Measurements from ENCODE around the gene MSLN. TPM values are rescaled to one million over a fixed set of nuclear protein-coding genes. Genes with fewer than 3 reads are reported as not detected.

Gene MSLN
- total and polyA plus RNA-seq, 9 of the 15 experiments (the other 6 are each of a cell fraction or from before 2014, with no cell fraction given): not detected

DNA sequence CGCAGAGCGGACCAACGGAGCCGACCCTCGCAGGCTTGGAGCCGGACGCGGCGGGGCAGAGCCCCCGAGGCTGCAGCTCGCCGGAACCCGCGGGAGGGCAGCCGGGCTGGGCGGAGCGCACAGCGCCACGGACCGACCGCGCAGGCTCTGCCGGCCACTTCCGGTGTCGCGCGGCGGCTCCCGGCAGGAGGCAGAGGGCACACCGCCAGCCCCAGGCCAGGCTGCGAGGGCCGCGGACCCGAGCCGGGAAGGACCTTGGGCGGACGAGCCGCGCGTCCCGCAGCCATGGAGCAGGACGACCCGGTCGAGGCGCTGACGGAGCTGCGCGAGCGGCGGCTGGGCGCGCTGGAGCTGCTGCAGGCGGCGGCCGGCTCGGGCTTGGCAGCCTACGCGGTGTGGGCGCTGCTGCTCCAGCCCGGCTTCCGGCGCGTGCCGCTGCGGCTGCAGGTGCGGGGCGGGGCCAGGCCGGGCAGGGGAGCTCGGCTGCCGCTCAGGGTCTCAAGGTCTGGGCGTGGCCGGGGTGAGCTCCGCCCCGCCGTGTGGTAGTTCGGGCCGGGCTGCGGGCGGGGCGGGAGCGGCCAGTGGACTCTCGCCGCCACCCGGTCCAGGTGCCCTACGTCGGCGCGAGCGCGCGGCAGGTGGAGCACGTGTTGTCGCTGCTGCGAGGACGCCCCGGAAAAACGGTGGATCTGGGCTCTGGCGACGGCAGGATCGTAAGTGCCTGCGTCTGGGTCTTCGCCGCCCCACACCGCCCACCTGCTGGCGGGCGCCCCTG is 39.4 kb upstream of the MSLN start, which contains the start of gene ANTKMT (continued):
- TF ChIP-seq, protein P1, sequence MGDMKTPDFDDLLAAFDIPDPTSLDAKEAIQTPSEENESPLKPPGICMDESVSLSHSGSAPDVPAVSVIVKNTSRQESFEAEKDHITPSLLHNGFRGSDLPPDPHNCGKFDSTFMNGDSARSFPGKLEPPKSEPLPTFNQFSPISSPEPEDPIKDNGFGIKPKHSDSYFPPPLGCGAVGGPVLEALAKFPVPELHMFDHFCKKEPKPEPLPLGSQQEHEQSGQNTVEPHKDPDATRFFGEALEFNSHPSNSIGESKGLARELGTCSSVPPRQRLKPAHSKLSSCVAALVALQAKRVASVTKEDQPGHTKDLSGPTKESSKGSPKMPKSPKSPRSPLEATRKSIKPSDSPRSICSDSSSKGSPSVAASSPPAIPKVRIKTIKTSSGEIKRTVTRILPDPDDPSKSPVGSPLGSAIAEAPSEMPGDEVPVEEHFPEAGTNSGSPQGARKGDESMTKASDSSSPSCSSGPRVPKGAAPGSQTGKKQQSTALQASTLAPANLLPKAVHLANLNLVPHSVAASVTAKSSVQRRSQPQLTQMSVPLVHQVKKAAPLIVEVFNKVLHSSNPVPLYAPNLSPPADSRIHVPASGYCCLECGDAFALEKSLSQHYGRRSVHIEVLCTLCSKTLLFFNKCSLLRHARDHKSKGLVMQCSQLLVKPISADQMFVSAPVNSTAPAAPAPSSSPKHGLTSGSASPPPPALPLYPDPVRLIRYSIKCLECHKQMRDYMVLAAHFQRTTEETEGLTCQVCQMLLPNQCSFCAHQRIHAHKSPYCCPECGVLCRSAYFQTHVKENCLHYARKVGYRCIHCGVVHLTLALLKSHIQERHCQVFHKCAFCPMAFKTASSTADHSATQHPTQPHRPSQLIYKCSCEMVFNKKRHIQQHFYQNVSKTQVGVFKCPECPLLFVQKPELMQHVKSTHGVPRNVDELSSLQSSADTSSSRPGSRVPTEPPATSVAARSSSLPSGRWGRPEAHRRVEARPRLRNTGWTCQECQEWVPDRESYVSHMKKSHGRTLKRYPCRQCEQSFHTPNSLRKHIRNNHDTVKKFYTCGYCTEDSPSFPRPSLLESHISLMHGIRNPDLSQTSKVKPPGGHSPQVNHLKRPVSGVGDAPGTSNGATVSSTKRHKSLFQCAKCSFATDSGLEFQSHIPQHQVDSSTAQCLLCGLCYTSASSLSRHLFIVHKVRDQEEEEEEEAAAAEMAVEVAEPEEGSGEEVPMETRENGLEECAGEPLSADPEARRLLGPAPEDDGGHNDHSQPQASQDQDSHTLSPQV (IDR thresholded peaks at IDR 0.05): peak; percentile 67; the same call in 1 of the 2 replicates
- peak; percentile 71 for TF ChIP-seq RBM22 (IDR thresholded peaks at IDR 0.05; ENCODE audit: low read depth, low read length, poor library complexity, severe bottlenecking)
- TF ChIP-seq PCBP1 (IDR thresholded peaks at IDR 0.05; ENCODE audit: low read depth, low read length, poor library complexity, severe bottlenecking): peak; percentile 17
- peak; percentile 48 for TF ChIP-seq SAP30 (IDR thresholded peaks at IDR 0.05; ENCODE audit: borderline replicate concordance, insufficient read depth, low read depth, low read length, poor library complexity, severe bottlenecking)
- peak; percentile 88 for TF ChIP-seq ESRRA (IDR thresholded peaks at IDR 0.05; ENCODE audit: borderline replicate concordance, low read depth)
- TF ChIP-seq SNRNP70 (optimal IDR thresholded peaks at IDR 0.05; ENCODE audit: low read depth, low read length): no peak
- no peak for TF ChIP-seq ZSCAN29 (IDR thresholded peaks at IDR 0.05)
- TF ChIP-seq RBFOX2 (IDR thresholded peaks at IDR 0.05; ENCODE audit: low read depth, low read length): peak; percentile 92
- TF ChIP-seq, protein P2, sequence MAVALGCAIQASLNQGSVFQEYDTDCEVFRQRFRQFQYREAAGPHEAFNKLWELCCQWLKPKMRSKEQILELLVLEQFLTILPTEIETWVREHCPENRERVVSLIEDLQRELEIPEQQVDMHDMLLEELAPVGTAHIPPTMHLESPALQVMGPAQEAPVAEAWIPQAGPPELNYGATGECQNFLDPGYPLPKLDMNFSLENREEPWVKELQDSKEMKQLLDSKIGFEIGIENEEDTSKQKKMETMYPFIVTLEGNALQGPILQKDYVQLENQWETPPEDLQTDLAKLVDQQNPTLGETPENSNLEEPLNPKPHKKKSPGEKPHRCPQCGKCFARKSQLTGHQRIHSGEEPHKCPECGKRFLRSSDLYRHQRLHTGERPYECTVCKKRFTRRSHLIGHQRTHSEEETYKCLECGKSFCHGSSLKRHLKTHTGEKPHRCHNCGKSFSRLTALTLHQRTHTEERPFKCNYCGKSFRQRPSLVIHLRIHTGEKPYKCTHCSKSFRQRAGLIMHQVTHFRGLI (CRISPR knock-in tag; IDR thresholded peaks at IDR 0.05): peak; percentile 85; the same call in 1 of the 2 replicates
- TF ChIP-seq, protein P3, sequence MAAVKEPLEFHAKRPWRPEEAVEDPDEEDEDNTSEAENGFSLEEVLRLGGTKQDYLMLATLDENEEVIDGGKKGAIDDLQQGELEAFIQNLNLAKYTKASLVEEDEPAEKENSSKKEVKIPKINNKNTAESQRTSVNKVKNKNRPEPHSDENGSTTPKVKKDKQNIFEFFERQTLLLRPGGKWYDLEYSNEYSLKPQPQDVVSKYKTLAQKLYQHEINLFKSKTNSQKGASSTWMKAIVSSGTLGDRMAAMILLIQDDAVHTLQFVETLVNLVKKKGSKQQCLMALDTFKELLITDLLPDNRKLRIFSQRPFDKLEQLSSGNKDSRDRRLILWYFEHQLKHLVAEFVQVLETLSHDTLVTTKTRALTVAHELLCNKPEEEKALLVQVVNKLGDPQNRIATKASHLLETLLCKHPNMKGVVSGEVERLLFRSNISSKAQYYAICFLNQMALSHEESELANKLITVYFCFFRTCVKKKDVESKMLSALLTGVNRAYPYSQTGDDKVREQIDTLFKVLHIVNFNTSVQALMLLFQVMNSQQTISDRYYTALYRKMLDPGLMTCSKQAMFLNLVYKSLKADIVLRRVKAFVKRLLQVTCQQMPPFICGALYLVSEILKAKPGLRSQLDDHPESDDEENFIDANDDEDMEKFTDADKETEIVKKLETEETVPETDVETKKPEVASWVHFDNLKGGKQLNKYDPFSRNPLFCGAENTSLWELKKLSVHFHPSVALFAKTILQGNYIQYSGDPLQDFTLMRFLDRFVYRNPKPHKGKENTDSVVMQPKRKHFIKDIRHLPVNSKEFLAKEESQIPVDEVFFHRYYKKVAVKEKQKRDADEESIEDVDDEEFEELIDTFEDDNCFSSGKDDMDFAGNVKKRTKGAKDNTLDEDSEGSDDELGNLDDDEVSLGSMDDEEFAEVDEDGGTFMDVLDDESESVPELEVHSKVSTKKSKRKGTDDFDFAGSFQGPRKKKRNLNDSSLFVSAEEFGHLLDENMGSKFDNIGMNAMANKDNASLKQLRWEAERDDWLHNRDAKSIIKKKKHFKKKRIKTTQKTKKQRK (IDR thresholded peaks at IDR 0.05; ENCODE audit: borderline replicate concordance, low read depth, low read length): no peak
- TF ChIP-seq ZEB2 (IDR thresholded peaks at IDR 0.05): peak; percentile 80
- peak; percentile 99 for TF ChIP-seq L3MBTL2 (IDR thresholded peaks at IDR 0.05)
- TF ChIP-seq, protein P4, sequence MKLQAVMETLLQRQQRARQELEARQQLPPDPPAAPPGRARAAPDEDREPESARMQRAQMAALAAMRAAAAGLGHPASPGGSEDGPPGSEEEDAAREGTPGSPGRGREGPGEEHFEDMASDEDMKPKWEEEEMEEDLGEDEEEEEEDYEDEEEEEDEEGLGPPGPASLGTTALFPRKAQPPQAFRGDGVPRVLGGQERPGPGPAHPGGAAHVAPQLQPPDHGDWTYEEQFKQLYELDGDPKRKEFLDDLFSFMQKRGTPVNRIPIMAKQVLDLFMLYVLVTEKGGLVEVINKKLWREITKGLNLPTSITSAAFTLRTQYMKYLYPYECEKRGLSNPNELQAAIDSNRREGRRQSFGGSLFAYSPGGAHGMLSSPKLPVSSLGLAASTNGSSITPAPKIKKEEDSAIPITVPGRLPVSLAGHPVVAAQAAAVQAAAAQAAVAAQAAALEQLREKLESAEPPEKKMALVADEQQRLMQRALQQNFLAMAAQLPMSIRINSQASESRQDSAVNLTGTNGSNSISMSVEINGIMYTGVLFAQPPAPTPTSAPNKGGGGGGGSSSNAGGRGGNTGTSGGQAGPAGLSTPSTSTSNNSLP (IDR thresholded peaks at IDR 0.05; ENCODE audit: borderline replicate concordance, low read depth, low read length): no peak
